Measurements from ENCODE around the gene HSPA8. TPM values are rescaled to one million over a fixed set of nuclear protein-coding genes. Genes with fewer than 3 reads are reported as not detected.
"Not testable (repeated sequence)": the region's sequence is repeated elsewhere in the genome, so short reads cannot be mapped to it uniquely, and the experiment has no call there.

The HSPA8 gene
- total RNA-seq, 6 experiments from 2014 or later, result 1,520 to 2,256 (median 2,072) TPM

GRCh38 chr11:123103326-123103980, 41.5 kb upstream of the HSPA8 start:
- H3K27me3 Mint-ChIP-seq (ENCODE audit: insufficient read depth), result peaks cover 12% of the 10 kb centered on the region
- no peaks in the 10 kb centered on the region for H3K9me3 Mint-ChIP-seq
- peaks cover 63% of the 10 kb centered on the region for H3K4me1 Mint-ChIP-seq (ENCODE audit: low read depth)
- H3K27ac Mint-ChIP-seq, result peak overlapping the region; percentile 50
- DNase-seq, result peak; percentile 69
- peak; percentile 87 for TF ChIP-seq CTCF (IDR thresholded peaks at IDR 0.05)
- H3K4me3 Mint-ChIP-seq, result peak overlapping the region; percentile 22; the same call in 1 of the 2 replicates
- H3K36me3 Mint-ChIP-seq (ENCODE audit: low read depth), result peaks cover 9% of the 10 kb centered on the region; the same call in 1 of the 2 replicates

- H3K4me3 Mint-ChIP-seq, result no peak overlapping the region
- no peak for DNase-seq
These were observed 38.6 kb upstream of the HSPA8 start for GRCh38 chr11:123100379-123101085.

GRCh38 chr11:123098990-123099389, 37.1 kb upstream of the HSPA8 start:
- peaks cover 11% of the 10 kb centered on the region for H3K27me3 Mint-ChIP-seq (ENCODE audit: insufficient read depth)
- DNase-seq, result no peak
- H3K9me3 Mint-ChIP-seq, result no peaks in the 10 kb centered on the region

More at GRCh38 chr11:123100379-123101085, 38.6 kb upstream of the HSPA8 start:
- peaks cover 13% of the 10 kb centered on the region; the same call in 1 of the 2 replicates for H3K36me3 Mint-ChIP-seq (ENCODE audit: low read depth)
- no peak for TF ChIP-seq CTCF (IDR thresholded peaks at IDR 0.05)
- peaks cover 52% of the 10 kb centered on the region for H3K4me1 Mint-ChIP-seq (ENCODE audit: low read depth)
- peaks cover 11% of the 10 kb centered on the region for H3K27me3 Mint-ChIP-seq (ENCODE audit: insufficient read depth)
- no peaks in the 10 kb centered on the region for H3K9me3 Mint-ChIP-seq
- peak overlapping the region; percentile 70 for H3K27ac Mint-ChIP-seq

GRCh38 chr11:123093739-123094138, 31.8 kb upstream of the HSPA8 start:
- TF ChIP-seq CTCF (IDR thresholded peaks at IDR 0.05), result no peak
- peaks cover 9% of the 10 kb centered on the region; the same call in 1 of the 2 replicates for H3K36me3 Mint-ChIP-seq (ENCODE audit: low read depth)
- no peak for DNase-seq
- H3K9me3 Mint-ChIP-seq, result no peaks in the 10 kb centered on the region
- H3K4me1 Mint-ChIP-seq (ENCODE audit: low read depth), result 0 out of 2 replicates have a peak, but pooled peaks cover 5% of the 10 kb centered on the region
- peaks cover 4% of the 10 kb centered on the region; the same call in 1 of the 2 replicates for H3K27me3 Mint-ChIP-seq (ENCODE audit: insufficient read depth)
- no peak overlapping the region for H3K4me3 Mint-ChIP-seq
- no peak overlapping the region for H3K27ac Mint-ChIP-seq

More at GRCh38 chr11:123098990-123099389, 37.1 kb upstream of the HSPA8 start:
- no peak for TF ChIP-seq CTCF (IDR thresholded peaks at IDR 0.05)
- Mint-ChIP-seq H3K4me1 (ENCODE audit: low read depth) (peaks cover 45% of the 10 kb centered on the region), H3K36me3 (ENCODE audit: low read depth) (peaks cover 14% of the 10 kb centered on the region; the same call in 1 of the 2 replicates), H3K27ac (peak overlapping the region; percentile 45; the same call in 1 of the 2 replicates), H3K4me3 (no peak overlapping the region)

GRCh38 chr11:123091506-123091905, 29.6 kb upstream of the HSPA8 start:
- no peak for DNase-seq
- Mint-ChIP-seq H3K4me3 (no peak overlapping the region), H3K27ac (no peak overlapping the region), H3K27me3 (ENCODE audit: insufficient read depth) (peaks cover 4% of the 10 kb centered on the region; the same call in 1 of the 2 replicates), H3K9me3 (no peaks in the 10 kb centered on the region), H3K4me1 (ENCODE audit: low read depth) (peaks cover 1% of the 10 kb centered on the region), H3K36me3 (ENCODE audit: low read depth) (peaks cover 7% of the 10 kb centered on the region; the same call in 1 of the 2 replicates)
- TF ChIP-seq CTCF (IDR thresholded peaks at IDR 0.05), result no peak

GRCh38 chr11:123090168-123090567, 28.2 kb upstream of the HSPA8 start:
- H3K27ac Mint-ChIP-seq; H3K36me3 Mint-ChIP-seq (ENCODE audit: low read depth); H3K9me3 Mint-ChIP-seq; H3K4me3 Mint-ChIP-seq; H3K27me3 Mint-ChIP-seq (ENCODE audit: insufficient read depth); DNase-seq: not testable (repeated sequence)
- H3K4me1 Mint-ChIP-seq (ENCODE audit: low read depth), result peaks cover 13% of the 10 kb centered on the region

GRCh38 chr11:123088896-123089295, 27.0 kb upstream of the HSPA8 start:
- peaks cover 20% of the 10 kb centered on the region for H3K36me3 Mint-ChIP-seq (ENCODE audit: low read depth)
- not testable (repeated sequence) for H3K9me3 Mint-ChIP-seq

GRCh38 chr11:123087657-123088056, 25.7 kb upstream of the HSPA8 start:
- peaks cover 32% of the 10 kb centered on the region for H3K4me1 Mint-ChIP-seq (ENCODE audit: low read depth)
- H3K4me3 Mint-ChIP-seq; H3K9me3 Mint-ChIP-seq; H3K27ac Mint-ChIP-seq; DNase-seq; H3K27me3 Mint-ChIP-seq (ENCODE audit: insufficient read depth): not testable (repeated sequence)
- peaks cover 31% of the 10 kb centered on the region for H3K36me3 Mint-ChIP-seq (ENCODE audit: low read depth)

More at GRCh38 chr11:123088896-123089295, 27.0 kb upstream of the HSPA8 start:
- peaks cover 20% of the 10 kb centered on the region for H3K4me1 Mint-ChIP-seq (ENCODE audit: low read depth)
- H3K27ac Mint-ChIP-seq; H3K27me3 Mint-ChIP-seq (ENCODE audit: insufficient read depth); DNase-seq; H3K4me3 Mint-ChIP-seq: not testable (repeated sequence)

All from HFFc6 (cell line).